KBM-7 (cell line): ENCODE data around the gene DNAAF5.
A peak's percentile ranks its signal among the peaks of the same experiment; 100 is the strongest.

Source experiments
- DNase-seq: peaks from one replicate; pipeline ENCODE4 v3.0.0-alpha.2; 2015
- in situ Hi-C: fragments of 300-500 bp; cut with MboI; formaldehyde crosslinking; loops from 2 replicates; pipeline ENCODE4 v1.14.3; 2020; ENCODE audit warnings: low sequenced_read_pairs, low pct_unique_long_range_greater_than_20kb, mixed read lengths

DNAAF5 gene

GRCh38 chr7:822692-823276 lies 96.3 kb downstream of the DNAAF5 start:
- in situ Hi-C loops, result no loop called here
- no peak for DNase-seq

- DNase-seq, result no peak
- in situ Hi-C loops, result no loop called here
Measured at GRCh38 chr7:823649-824048, 97.2 kb downstream of the DNAAF5 start.

- in situ Hi-C loops, result no loop called here
- no peak for DNase-seq
Measured at GRCh38 chr7:824081-824480, 97.6 kb downstream of the DNAAF5 start.

GRCh38 chr7:824664-825063 lies 98.2 kb downstream of the DNAAF5 start:
- DNase-seq, result no peak
- in situ Hi-C loops, result no loop called here

- no peak for DNase-seq
Measured at GRCh38 chr7:825386-825785, 98.9 kb downstream of the DNAAF5 start.

GRCh38 chr7:826230-826917 lies 99.9 kb downstream of the DNAAF5 start:
- in situ Hi-C loops, result no loop called here
- no peak for DNase-seq

More at GRCh38 chr7:825386-825785, 98.9 kb downstream of the DNAAF5 start:
- in situ Hi-C loops, result no loop called here

GRCh38 chr7:828793-829561 lies 102.5 kb downstream of the DNAAF5 start:
- DNase-seq, result no peak
- in situ Hi-C loops, result no loop called here

- in situ Hi-C loops, result no loop called here
- DNase-seq, result no peak
Measured at GRCh38 chr7:830069-830468, 103.6 kb downstream of the DNAAF5 start.

GRCh38 chr7:831596-832166 lies 105.2 kb downstream of the DNAAF5 start:
- in situ Hi-C loops, result no loop called here
- peak; percentile 43 for DNase-seq

- no peak for DNase-seq
- in situ Hi-C loops, result no loop called here
Measured at GRCh38 chr7:832167-832967, 105.9 kb downstream of the DNAAF5 start, which contains the start of gene SUN1. Gene SUN1, plus strand, starts transcription at chr7:832476. Its CDS starts 49 bp downstream, at chr7:832525.

GRCh38 chr7:832968-833424 lies 106.5 kb downstream of the DNAAF5 start:
- no peak for DNase-seq
- in situ Hi-C loops, result no loop called here

- DNase-seq, result no peak
- in situ Hi-C loops, result no loop called here
Measured at GRCh38 chr7:833601-834258, 107.2 kb downstream of the DNAAF5 start.

- DNase-seq, result no peak
- in situ Hi-C loops, result no loop called here
Measured at GRCh38 chr7:834277-834676, 107.8 kb downstream of the DNAAF5 start.

GRCh38 chr7:835021-835420 lies 108.5 kb downstream of the DNAAF5 start:
- DNase-seq, result no peak
- in situ Hi-C loops, result no loop called here

- in situ Hi-C loops, result no loop called here
- DNase-seq, result peak; percentile 85
Measured at GRCh38 chr7:835485-836401, 109.2 kb downstream of the DNAAF5 start.
